Memory B cell (primary cell): ENCODE results near the gene TMED10.
"Not testable (repeated sequence)": the region's sequence is repeated elsewhere in the genome, so short reads cannot be mapped to it uniquely, and the experiment has no call there.

ENCODE experiments used
- ATAC-seq: fragments of 150-1000 bp; cut with Tn5 transposase; 2 replicates; pipeline ENCODE4 v1.10.0; 2021; ENCODE audit warnings: low read depth, mild to moderate bottlenecking, moderate library complexity
- DNase-seq, 2 donors: peaks; one replicate each; pipeline ENCODE4 v3.0.0; 2022; ENCODE audit warnings: low spot score in 2 of 2
- H3K27ac Mint-ChIP-seq: one replicate; pipeline ENCODE4 v1.8.0; 2022; ENCODE audit warnings: mild to moderate bottlenecking, moderate library complexity, mixed read lengths
- H3K27me3 Mint-ChIP-seq: one replicate; pipeline ENCODE4 v1.8.0; 2022; ENCODE audit warnings: mixed read lengths
- H3K36me3 Mint-ChIP-seq: one replicate; pipeline ENCODE4 v1.8.0; 2022; ENCODE audit warnings: mild to moderate bottlenecking, mixed read lengths
- H3K4me1 Mint-ChIP-seq: one replicate; pipeline ENCODE4 v1.8.0; 2022; ENCODE audit warnings: mixed read lengths
- H3K4me3 Mint-ChIP-seq: one replicate; pipeline ENCODE4 v1.8.0; 2022; ENCODE audit warnings: mild to moderate bottlenecking, moderate library complexity, mixed read lengths
- H3K9me3 Mint-ChIP-seq: one replicate; pipeline ENCODE4 v1.8.0; 2022; ENCODE audit warnings: mixed read lengths

Gene TMED10

GRCh38 chr14:75162631-75163030, 13.8 kb downstream of the TMED10 start:
- H3K4me1 Mint-ChIP-seq: peaks cover 19% of the 10 kb centered on the region
- no peak overlapping the region for H3K4me3 Mint-ChIP-seq
- H3K9me3 Mint-ChIP-seq: no peaks in the 10 kb centered on the region
- H3K27ac Mint-ChIP-seq: peak overlapping the region; percentile 8
- ATAC-seq (no peak), DNase-seq (no peak)
- peaks cover 5% of the 10 kb centered on the region for H3K36me3 Mint-ChIP-seq
- no peaks in the 10 kb centered on the region for H3K27me3 Mint-ChIP-seq

DNA sequence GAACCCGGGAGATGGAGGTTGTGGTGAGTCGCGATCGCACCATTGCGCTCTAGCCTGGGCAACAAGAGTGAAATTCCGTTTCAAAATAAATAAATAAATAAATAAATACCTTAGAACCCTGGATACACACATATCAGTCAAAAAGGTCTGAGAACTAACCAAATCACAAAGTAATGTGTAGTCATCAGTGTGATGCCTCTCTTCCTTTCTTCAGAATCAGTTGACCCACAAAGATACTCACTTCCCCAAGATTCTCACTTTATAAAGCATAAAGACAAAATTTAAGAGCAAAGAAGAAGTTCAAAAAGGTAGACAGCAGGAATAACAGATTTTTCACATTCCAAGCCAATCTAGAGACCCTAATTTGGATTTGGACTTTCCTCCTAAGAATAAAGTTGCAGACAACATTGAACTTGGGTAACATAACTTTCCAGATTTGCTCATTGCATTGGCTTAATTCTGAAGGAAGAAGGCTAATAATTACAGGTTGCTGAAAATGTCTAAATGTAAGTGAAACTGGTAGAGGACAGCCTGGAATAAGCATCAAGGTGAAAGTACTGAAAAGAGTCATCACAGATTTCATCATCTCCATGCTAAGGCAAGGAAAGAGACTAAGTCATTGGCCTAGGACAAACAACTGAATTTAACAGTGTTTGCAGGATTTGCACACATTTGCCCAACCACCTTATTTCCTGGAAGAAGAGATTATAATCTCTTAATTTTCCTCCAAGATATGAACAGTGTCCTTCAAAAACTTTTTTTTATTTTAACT, 17.4 kb downstream of the TMED10 start:
- Mint-ChIP-seq H3K36me3 (peaks cover 7% of the 10 kb centered on the region), H3K9me3 (no peaks in the 10 kb centered on the region), H3K4me3 (no peak overlapping the region), H3K27me3 (no peaks in the 10 kb centered on the region), H3K27ac (peak overlapping the region; percentile 63), H3K4me1 (peaks cover 18% of the 10 kb centered on the region)
- no peak for DNase-seq
- no peak for ATAC-seq

DNA sequence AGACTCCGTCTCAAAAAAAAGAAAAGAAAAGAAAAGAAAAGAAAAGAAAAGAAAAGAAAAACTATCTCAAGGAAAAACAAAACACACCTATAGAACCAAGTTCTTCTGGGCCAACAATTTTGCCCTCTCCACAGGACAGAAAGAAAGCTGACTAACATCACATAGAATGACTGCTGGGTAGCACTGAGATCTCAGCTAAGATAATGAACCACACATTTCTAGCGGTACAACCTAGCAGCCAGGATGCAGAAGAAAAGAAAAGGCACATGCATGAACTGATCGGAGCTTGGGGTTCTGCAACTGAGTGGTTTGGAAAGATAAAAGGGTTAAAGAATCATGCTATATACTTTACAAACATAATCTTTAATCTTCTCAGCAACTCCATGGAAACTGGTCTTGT, 19.5 kb downstream of the TMED10 start:
- Mint-ChIP-seq H3K27me3 (no peaks in the 10 kb centered on the region), H3K9me3 (no peaks in the 10 kb centered on the region), H3K36me3 (peaks cover 7% of the 10 kb centered on the region), H3K4me1 (peaks cover 17% of the 10 kb centered on the region), H3K4me3 (no peak overlapping the region), H3K27ac (peak overlapping the region; percentile 63)
- no peak for DNase-seq
- ATAC-seq: no peak

DNA sequence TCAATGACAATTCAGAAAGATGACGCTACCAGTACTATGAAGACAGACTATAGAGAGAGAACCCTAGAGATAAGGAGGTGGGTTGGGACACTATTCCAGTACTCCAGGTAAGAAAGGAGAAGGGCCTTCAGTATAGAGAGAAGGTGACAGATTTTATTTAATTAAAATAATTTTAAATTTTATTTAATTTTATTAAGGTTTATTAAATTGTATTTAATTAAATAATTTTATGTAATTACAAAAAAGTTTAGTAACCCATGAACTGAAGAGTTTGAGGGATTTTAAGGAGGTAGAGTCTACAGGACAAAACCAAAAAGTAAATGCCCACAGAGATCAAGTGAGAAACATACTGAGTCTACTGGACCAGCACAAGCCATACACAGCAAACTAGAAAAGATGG, 20.3 kb downstream of the TMED10 start:
- DNase-seq (no peak), ATAC-seq (no peak)
- peaks cover 17% of the 10 kb centered on the region for H3K4me1 Mint-ChIP-seq
- H3K27me3 Mint-ChIP-seq: no peaks in the 10 kb centered on the region
- peaks cover 12% of the 10 kb centered on the region for H3K36me3 Mint-ChIP-seq
- H3K4me3 Mint-ChIP-seq: no peak overlapping the region
- H3K27ac Mint-ChIP-seq: no peak overlapping the region
- H3K9me3 Mint-ChIP-seq: no peaks in the 10 kb centered on the region

- ATAC-seq (no peak), DNase-seq (no peak)
- H3K36me3 Mint-ChIP-seq: peaks cover 14% of the 10 kb centered on the region
- H3K27ac Mint-ChIP-seq: no peak overlapping the region
- H3K4me3 Mint-ChIP-seq: no peak overlapping the region
- no peaks in the 10 kb centered on the region for H3K9me3 Mint-ChIP-seq
- no peaks in the 10 kb centered on the region for H3K27me3 Mint-ChIP-seq
- peaks cover 17% of the 10 kb centered on the region for H3K4me1 Mint-ChIP-seq
These were observed 21.2 kb downstream of the TMED10 start for GRCh38 chr14:75155169-75155568.

DNA sequence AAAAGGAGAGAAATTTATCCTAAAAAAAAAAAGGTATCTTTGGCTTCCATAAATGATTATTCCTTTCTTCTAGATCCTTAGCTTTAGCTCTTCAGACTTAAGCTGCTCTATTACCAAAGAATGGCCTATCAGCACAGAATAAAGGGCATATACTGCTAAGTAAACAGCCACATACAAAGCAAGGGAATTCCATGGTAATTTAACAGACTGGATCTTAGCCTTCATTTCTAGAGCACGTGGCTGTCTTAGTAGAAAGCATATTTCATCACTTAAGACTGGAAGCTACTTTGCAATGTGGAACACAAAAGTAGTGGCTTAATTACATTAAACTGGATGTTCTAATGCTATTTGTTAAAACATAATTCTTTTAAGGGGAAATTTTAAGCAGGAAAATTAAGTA, 23.1 kb downstream of the TMED10 start:
- ATAC-seq (no peak), DNase-seq (no peak)
- peaks cover 20% of the 10 kb centered on the region for H3K36me3 Mint-ChIP-seq
- no peak overlapping the region for H3K4me3 Mint-ChIP-seq
- H3K27ac Mint-ChIP-seq: no peak overlapping the region
- H3K4me1 Mint-ChIP-seq: peaks cover 12% of the 10 kb centered on the region
- H3K27me3 Mint-ChIP-seq: no peaks in the 10 kb centered on the region
- no peaks in the 10 kb centered on the region for H3K9me3 Mint-ChIP-seq

- DNase-seq: no peak
- H3K36me3 Mint-ChIP-seq: peaks cover 21% of the 10 kb centered on the region
These were observed 24.6 kb downstream of the TMED10 start for GRCh38 chr14:75151851-75152250.

GRCh38 chr14:75150637-75151036, 25.8 kb downstream of the TMED10 start:
- DNase-seq, H3K9me3 Mint-ChIP-seq, H3K27me3 Mint-ChIP-seq, H3K4me3 Mint-ChIP-seq, H3K27ac Mint-ChIP-seq, ATAC-seq: not testable (repeated sequence)
- Mint-ChIP-seq H3K4me1 (peaks cover 13% of the 10 kb centered on the region), H3K36me3 (peaks cover 23% of the 10 kb centered on the region)

More at GRCh38 chr14:75151851-75152250, 24.6 kb downstream of the TMED10 start:
- Mint-ChIP-seq H3K27ac (peak overlapping the region; percentile 50), H3K27me3 (no peaks in the 10 kb centered on the region), H3K4me1 (peaks cover 12% of the 10 kb centered on the region), H3K4me3 (no peak overlapping the region), H3K9me3 (no peaks in the 10 kb centered on the region)
- ATAC-seq: no peak

GRCh38 chr14:75150150-75150549, 26.3 kb downstream of the TMED10 start:
- Mint-ChIP-seq H3K4me3 (no peak overlapping the region), H3K36me3 (peaks cover 23% of the 10 kb centered on the region), H3K27me3 (no peaks in the 10 kb centered on the region), H3K4me1 (peaks cover 9% of the 10 kb centered on the region), H3K9me3 (no peaks in the 10 kb centered on the region), H3K27ac (no peak overlapping the region)
- ATAC-seq (no peak), DNase-seq (no peak)

DNA sequence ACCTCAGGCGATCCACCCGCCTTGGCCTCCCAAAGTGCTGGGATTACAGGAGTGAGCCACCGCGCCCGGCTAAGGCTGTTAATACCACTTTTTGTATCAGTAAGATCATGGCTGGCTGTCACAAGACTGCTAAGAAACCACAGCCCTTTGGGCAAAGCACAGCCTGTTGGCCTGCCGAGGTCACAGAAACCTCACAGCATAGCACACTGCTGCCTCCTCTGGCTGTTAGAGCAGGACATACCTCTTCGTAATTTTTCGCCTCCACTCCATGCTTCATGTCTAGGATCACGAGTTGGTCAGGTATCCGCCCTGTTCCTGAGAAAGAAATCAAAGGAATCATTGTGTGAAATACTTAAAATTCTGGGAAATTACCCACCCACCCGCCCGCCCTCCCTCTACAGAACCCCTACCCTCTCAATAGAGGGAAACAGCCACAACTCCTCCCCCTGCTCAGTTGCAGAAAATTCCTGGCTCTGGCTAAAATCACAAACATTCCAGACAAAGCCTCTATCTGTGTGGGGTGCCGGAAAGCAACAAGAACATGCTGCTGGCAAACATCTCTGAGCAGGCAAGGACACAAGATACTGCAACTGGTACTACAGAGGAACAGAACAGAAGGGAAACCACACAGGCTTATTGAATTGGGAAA, 28.9 kb downstream of the TMED10 start:
- Mint-ChIP-seq H3K27me3 (no peaks in the 10 kb centered on the region), H3K4me3 (no peak overlapping the region), H3K27ac (no peak overlapping the region), H3K36me3 (peaks cover 23% of the 10 kb centered on the region), H3K9me3 (no peaks in the 10 kb centered on the region), H3K4me1 (peaks cover 11% of the 10 kb centered on the region)
- no peak for DNase-seq
- no peak for ATAC-seq

DNA sequence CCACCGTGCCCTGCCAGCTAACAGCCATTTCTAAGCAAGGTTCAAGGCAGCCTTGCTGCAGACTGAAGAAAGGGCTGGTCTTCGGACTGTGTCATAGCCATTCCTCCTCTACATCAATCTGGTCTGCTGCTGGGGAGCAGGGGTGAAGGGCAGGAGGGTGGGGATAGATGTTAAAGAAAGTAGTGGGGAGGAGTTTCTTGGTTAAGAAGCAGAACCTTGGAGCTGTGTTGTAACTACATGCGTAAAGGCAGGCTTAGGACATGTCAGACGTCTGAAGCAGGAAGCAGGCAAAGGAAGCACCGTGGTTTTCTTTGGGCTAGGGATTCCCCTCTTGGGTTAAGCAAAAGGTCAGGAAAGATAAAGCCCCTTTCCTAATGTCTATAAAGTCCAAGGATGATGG, 31.5 kb downstream of the TMED10 start:
- no peak for DNase-seq
- Mint-ChIP-seq H3K36me3 (peaks cover 14% of the 10 kb centered on the region), H3K27ac (peak overlapping the region; percentile 11), H3K27me3 (no peaks in the 10 kb centered on the region), H3K4me1 (peaks cover 19% of the 10 kb centered on the region), H3K4me3 (no peak overlapping the region), H3K9me3 (no peaks in the 10 kb centered on the region)
- ATAC-seq: no peak

GRCh38 chr14:75143761-75144527, 32.5 kb downstream of the TMED10 start:
- Mint-ChIP-seq H3K4me3 (no peak overlapping the region), H3K36me3 (peaks cover 9% of the 10 kb centered on the region), H3K27me3 (no peaks in the 10 kb centered on the region), H3K27ac (peak overlapping the region; percentile 4), H3K4me1 (peaks cover 20% of the 10 kb centered on the region), H3K9me3 (no peaks in the 10 kb centered on the region)
- no peak for ATAC-seq
- no peak for DNase-seq

GRCh38 chr14:75142494-75142893, 33.9 kb downstream of the TMED10 start:
- Mint-ChIP-seq H3K36me3 (peaks cover 7% of the 10 kb centered on the region), H3K4me3 (no peak overlapping the region), H3K4me1 (peaks cover 27% of the 10 kb centered on the region)

GRCh38 chr14:75141967-75142366, 34.4 kb downstream of the TMED10 start:
- Mint-ChIP-seq H3K9me3 (no peaks in the 10 kb centered on the region), H3K4me3 (no peak overlapping the region), H3K27me3 (no peaks in the 10 kb centered on the region), H3K36me3 (peaks cover 7% of the 10 kb centered on the region), H3K4me1 (peaks cover 27% of the 10 kb centered on the region), H3K27ac (peak overlapping the region; percentile 0)
- peak; percentile 42 for ATAC-seq
- no peak for DNase-seq

More at GRCh38 chr14:75142494-75142893, 33.9 kb downstream of the TMED10 start:
- Mint-ChIP-seq H3K9me3 (no peaks in the 10 kb centered on the region), H3K27me3 (no peaks in the 10 kb centered on the region), H3K27ac (peak overlapping the region; percentile 0)
- no peak for ATAC-seq
- DNase-seq: no peak
